ENCODE data around the gene TMEM131. TPM values are rescaled to one million over a fixed set of nuclear protein-coding genes. Genes with fewer than 3 reads are reported as not detected.

TMEM131 gene
- total RNA-seq, 1 experiment from 2014 or later, result 32.4 TPM

- peak; percentile 48 for DNase-seq (ENCODE audit: low read depth)
Observed at GRCh38 chr2:97763176-97763845, 232.4 kb downstream of the TMEM131 start.

- DNase-seq (ENCODE audit: low read depth), result no peak
Observed at GRCh38 chr2:97761192-97761591, 234.6 kb downstream of the TMEM131 start.

- DNase-seq (ENCODE audit: low read depth), result no peak
Observed at GRCh38 chr2:97760480-97761049, 235.2 kb downstream of the TMEM131 start.

- no peak for DNase-seq (ENCODE audit: low read depth)
Observed at GRCh38 chr2:97759727-97760407, 235.9 kb downstream of the TMEM131 start.

- DNase-seq (ENCODE audit: low read depth), result no peak
Observed at GRCh38 chr2:97758131-97758705, 237.5 kb downstream of the TMEM131 start.

GRCh38 chr2:97757062-97757461 is 238.7 kb downstream of the TMEM131 start:
- DNase-seq (ENCODE audit: low read depth), result no peak

GRCh38 chr2:97755491-97755890 is 240.3 kb downstream of the TMEM131 start:
- no peak for DNase-seq (ENCODE audit: low read depth)

GRCh38 chr2:97754690-97755346 is 240.9 kb downstream of the TMEM131 start:
- DNase-seq (ENCODE audit: low read depth), result no peak

- no peak for DNase-seq (ENCODE audit: low read depth)
Observed at GRCh38 chr2:97752342-97753334, 243.1 kb downstream of the TMEM131 start.

GRCh38 chr2:97751752-97752151 is 244.0 kb downstream of the TMEM131 start:
- peak; percentile 77 for DNase-seq (ENCODE audit: low read depth)

GRCh38 chr2:97750017-97750416 is 245.7 kb downstream of the TMEM131 start:
- DNase-seq (ENCODE audit: low read depth), result no peak

- DNase-seq (ENCODE audit: low read depth), result no peak
Observed at GRCh38 chr2:97749581-97749980, 246.2 kb downstream of the TMEM131 start.

- DNase-seq (ENCODE audit: low read depth), result peak; percentile 71
Observed at GRCh38 chr2:97747716-97748115, 248.0 kb downstream of the TMEM131 start.

- DNase-seq (ENCODE audit: low read depth), result no peak
Observed at GRCh38 chr2:97747285-97747684, 248.5 kb downstream of the TMEM131 start.

GRCh38 chr2:97745474-97746174 is 250.1 kb downstream of the TMEM131 start:
- DNase-seq (ENCODE audit: low read depth), result no peak

- DNase-seq (ENCODE audit: low read depth), result peak; percentile 21
Observed at GRCh38 chr2:97743913-97744312, 251.8 kb downstream of the TMEM131 start.

- DNase-seq (ENCODE audit: low read depth), result peak; percentile 60
Observed at GRCh38 chr2:97742381-97742847, 253.3 kb downstream of the TMEM131 start.

- no peak for DNase-seq (ENCODE audit: low read depth)
Observed at GRCh38 chr2:97741686-97742085, 254.1 kb downstream of the TMEM131 start.

- no peak for DNase-seq (ENCODE audit: low read depth)
Observed at GRCh38 chr2:97741251-97741650, 254.5 kb downstream of the TMEM131 start.

GRCh38 chr2:97740590-97741182 is 255.1 kb downstream of the TMEM131 start:
- DNase-seq (ENCODE audit: low read depth), result no peak

Measured in RPMI7951 (cell line).